ENCODE measurements around the gene L1TD1. TPM values are rescaled to one million over a fixed set of nuclear protein-coding genes. Genes with fewer than 3 reads are reported as not detected.

L1TD1 gene
- total RNA-seq, 3 donors from 2014 or later: 0.16 to 0.66 (median 0.59) TPM

- Histone ChIP-seq H3K27me3 (no peaks in the 10 kb centered on the region), H3K36me3 (no peaks in the 10 kb centered on the region), H3K4me3 (no peak overlapping the region), H3K9me3 (no peaks in the 10 kb centered on the region), H3K4me1 (no peaks in the 10 kb centered on the region), H3K27ac (no peak overlapping the region)
- TF ChIP-seq POLR2A (IDR thresholded peaks at IDR 0.05): no peak
- TF ChIP-seq POLR2AphosphoS5 (IDR thresholded peaks at IDR 0.05): no peak
- no peak for TF ChIP-seq CTCF (IDR thresholded peaks at IDR 0.05)
- intact Hi-C loops (cut with DNase I; ENCODE audit: low total_unique reads): no loop called here
- no peak for DNase-seq (ENCODE audit: low spot score in 2 of 2)
These were observed 32.8 kb downstream of the L1TD1 start for GRCh38 chr1:62227496-62227895.

GRCh38 chr1:62228136-62228882, 33.7 kb downstream of the L1TD1 start:
- TF ChIP-seq POLR2A (IDR thresholded peaks at IDR 0.05) (no peak), POLR2AphosphoS5 (IDR thresholded peaks at IDR 0.05) (no peak), CTCF (IDR thresholded peaks at IDR 0.05) (no peak)
- H3K4me3 ChIP-seq: no peak overlapping the region
- no peaks in the 10 kb centered on the region for H3K36me3 ChIP-seq
- no peaks in the 10 kb centered on the region for H3K9me3 ChIP-seq
- H3K27ac ChIP-seq: no peak overlapping the region
- intact Hi-C loops (cut with DNase I; ENCODE audit: low total_unique reads): no loop called here
- H3K27me3 ChIP-seq: no peaks in the 10 kb centered on the region
- H3K4me1 ChIP-seq: no peaks in the 10 kb centered on the region
- no peak for DNase-seq (ENCODE audit: low spot score in 2 of 2)

- DNase-seq (ENCODE audit: low spot score in 2 of 2): no peak
- Histone ChIP-seq H3K4me3 (no peak overlapping the region), H3K9me3 (no peaks in the 10 kb centered on the region), H3K27me3 (no peaks in the 10 kb centered on the region), H3K27ac (no peak overlapping the region), H3K36me3 (no peaks in the 10 kb centered on the region), H3K4me1 (no peaks in the 10 kb centered on the region)
- TF ChIP-seq POLR2A (IDR thresholded peaks at IDR 0.05): no peak
- no peak for TF ChIP-seq POLR2AphosphoS5 (IDR thresholded peaks at IDR 0.05)
- TF ChIP-seq CTCF (IDR thresholded peaks at IDR 0.05): no peak
- intact Hi-C loops (cut with DNase I; ENCODE audit: low total_unique reads): no loop called here
These were observed 34.2 kb downstream of the L1TD1 start for GRCh38 chr1:62228883-62229187.

GRCh38 chr1:62229468-62229867, 34.8 kb downstream of the L1TD1 start:
- Histone ChIP-seq H3K27ac (no peak overlapping the region), H3K9me3 (no peaks in the 10 kb centered on the region), H3K4me1 (no peaks in the 10 kb centered on the region), H3K4me3 (no peak overlapping the region), H3K27me3 (no peaks in the 10 kb centered on the region), H3K36me3 (no peaks in the 10 kb centered on the region)
- intact Hi-C loops (cut with DNase I; ENCODE audit: low total_unique reads): no loop called here
- DNase-seq (ENCODE audit: low spot score in 2 of 2): no peak
- TF ChIP-seq POLR2AphosphoS5 (IDR thresholded peaks at IDR 0.05) (no peak), POLR2A (IDR thresholded peaks at IDR 0.05) (no peak), CTCF (IDR thresholded peaks at IDR 0.05) (no peak)

GRCh38 chr1:62229932-62230331, 35.3 kb downstream of the L1TD1 start:
- intact Hi-C loops (cut with DNase I; ENCODE audit: low total_unique reads): no loop called here
- Histone ChIP-seq H3K27ac (no peak overlapping the region), H3K27me3 (no peaks in the 10 kb centered on the region), H3K4me3 (no peak overlapping the region), H3K4me1 (no peaks in the 10 kb centered on the region), H3K9me3 (no peaks in the 10 kb centered on the region), H3K36me3 (no peaks in the 10 kb centered on the region)
- no peak for TF ChIP-seq POLR2A (IDR thresholded peaks at IDR 0.05)
- no peak for TF ChIP-seq POLR2AphosphoS5 (IDR thresholded peaks at IDR 0.05)
- no peak for TF ChIP-seq CTCF (IDR thresholded peaks at IDR 0.05)
- DNase-seq (ENCODE audit: low spot score in 2 of 2): no peak

All from breast epithelium (tissue), 4 donors.